Loucy (cell line): Measurements from ENCODE around the gene DAB2.

Source experiments
- H2AFZ ChIP-seq: fragments of 200-600 bp; sonication (generic); 2 replicates; pipeline ENCODE4 v1.6.0; 2016; ENCODE audit warnings: antibody characterized with exemption, mild to moderate bottlenecking, low read length, moderate library complexity
- H3F3A ChIP-seq: fragments of 200-600 bp; 2 replicates; pipeline ENCODE4 v1.6.0; 2016; ENCODE audit warnings: antibody characterized with exemption, low read depth, mild to moderate bottlenecking
- H3K27me3 ChIP-seq: fragments of 200-600 bp; sonication (generic); 2 replicates; pipeline ENCODE4 v1.6.1; 2014; ENCODE audit warnings: low read length, mild to moderate bottlenecking; ENCODE audit not compliant: insufficient read depth, poor library complexity, severe bottlenecking
- H3K36me3 ChIP-seq: fragments of 200-600 bp; sonication (generic); 2 replicates; pipeline ENCODE4 v1.6.1; 2016; ENCODE audit warnings: low read length; ENCODE audit not compliant: insufficient read depth
- H3K4me1 ChIP-seq: fragments of 200-600 bp; sonication (generic); 2 replicates; pipeline ENCODE4 v1.5.1; 2014; ENCODE audit warnings: low read length, mild to moderate bottlenecking; ENCODE audit not compliant: insufficient read depth, poor library complexity, severe bottlenecking
- H3K4me2 ChIP-seq: fragments of 200-600 bp; sonication (generic); 2 replicates; pipeline ENCODE4 v1.6.0; 2014; ENCODE audit warnings: antibody characterized with exemption, low read length, low read depth, mild to moderate bottlenecking; ENCODE audit not compliant: poor library complexity, severe bottlenecking
- H3K4me3 ChIP-seq: fragments of 200-600 bp; sonication (generic); 2 replicates; pipeline ENCODE4 v1.5.1; 2014; ENCODE audit warnings: low read length, mild to moderate bottlenecking, mixed read lengths; ENCODE audit not compliant: poor library complexity, severe bottlenecking
- H3K79me2 ChIP-seq: fragments of 200-600 bp; sonication (generic); 2 replicates; pipeline ENCODE4 v1.6.1; 2014; ENCODE audit warnings: low read length; ENCODE audit not compliant: insufficient read depth
- H3K9ac ChIP-seq: fragments of 200-600 bp; sonication (generic); 2 replicates; pipeline ENCODE4 v1.6.0; 2014; ENCODE audit warnings: mild to moderate bottlenecking, low read depth, low read length, moderate library complexity; ENCODE audit not compliant: poor library complexity, severe bottlenecking
- H3K9me2 ChIP-seq: fragments of 200-600 bp; sonication (generic); replicated peaks from 2 replicates; pipeline ENCODE4 v1.6.1; 2016; ENCODE audit warnings: low read depth, low read length, mixed read lengths
- H3K9me3 ChIP-seq: fragments of 200-600 bp; sonication (generic); 2 replicates; pipeline ENCODE4 v1.6.1; 2014; ENCODE audit warnings: mild to moderate bottlenecking, antibody characterized with exemption, low read length, low read depth; ENCODE audit not compliant: insufficient read depth
- H4K20me1 ChIP-seq: fragments of 200-600 bp; sonication (generic); 2 replicates; pipeline ENCODE4 v1.6.0; 2014; ENCODE audit warnings: antibody characterized with exemption, low read length, mild to moderate bottlenecking; ENCODE audit not compliant: insufficient read depth, poor library complexity, severe bottlenecking
- CTCF ChIP-seq: fragments of 200-600 bp; sonication (generic); conservative IDR thresholded peaks from 2 replicates; pipeline ENCODE4 v1.5.1; 2014; ENCODE audit warnings: mild to moderate bottlenecking, antibody characterized with exemption, low read length
- EZH2phosphoT487 ChIP-seq: fragments of 200-600 bp; IDR thresholded peaks from 2 replicates; pipeline ENCODE4 v1.6.1; 2018; ENCODE audit warnings: antibody characterized with exemption, mild to moderate bottlenecking, moderate library complexity, borderline replicate concordance

The DAB2 gene

GRCh38 chr5:39422728-39423285 is 2.0 kb downstream of the DAB2 start:
- no peak overlapping the region for H3K4me3 ChIP-seq
- H3K79me2 ChIP-seq = no peaks in the 10 kb centered on the region
- TF ChIP-seq CTCF (no peak), EZH2phosphoT487 (no peak)
- peaks cover 16% of the 10 kb centered on the region for H3K27me3 ChIP-seq
- no peaks in the 10 kb centered on the region for H3K9me2 ChIP-seq
- no peak overlapping the region for H3K9ac ChIP-seq
- no peak overlapping the region for H3K4me2 ChIP-seq
- H2AFZ ChIP-seq = no peak overlapping the region
- H3K9me3 ChIP-seq = no peaks in the 10 kb centered on the region
- H3K4me1 ChIP-seq = peaks cover 9% of the 10 kb centered on the region
- H3K36me3 ChIP-seq = no peaks in the 10 kb centered on the region
- no peaks in the 10 kb centered on the region for H4K20me1 ChIP-seq
- H3F3A ChIP-seq = no peaks in the 10 kb centered on the region

GRCh38 chr5:39422036-39422606 is 2.7 kb downstream of the DAB2 start:
- no peaks in the 10 kb centered on the region for H3K36me3 ChIP-seq
- peaks cover 16% of the 10 kb centered on the region for H3K27me3 ChIP-seq
- H3K4me1 ChIP-seq = peaks cover 9% of the 10 kb centered on the region
- H3K4me2 ChIP-seq = no peak overlapping the region
- TF ChIP-seq CTCF (no peak), EZH2phosphoT487 (no peak)
- H3K9me2 ChIP-seq = no peaks in the 10 kb centered on the region
- H2AFZ ChIP-seq = no peak overlapping the region
- H3K4me3 ChIP-seq = no peak overlapping the region
- H3K9ac ChIP-seq = no peak overlapping the region
- no peaks in the 10 kb centered on the region for H3K9me3 ChIP-seq
- no peaks in the 10 kb centered on the region for H3F3A ChIP-seq
- no peaks in the 10 kb centered on the region for H3K79me2 ChIP-seq
- H4K20me1 ChIP-seq = no peaks in the 10 kb centered on the region

- TF ChIP-seq CTCF (no peak), EZH2phosphoT487 (no peak)
- no peaks in the 10 kb centered on the region for H3K9me2 ChIP-seq
- no peak overlapping the region for H3K4me2 ChIP-seq
- H3K36me3 ChIP-seq = no peaks in the 10 kb centered on the region
- H3K79me2 ChIP-seq = no peaks in the 10 kb centered on the region
- no peak overlapping the region for H3K9ac ChIP-seq
- H2AFZ ChIP-seq = no peak overlapping the region
- no peak overlapping the region for H3K4me3 ChIP-seq
- no peaks in the 10 kb centered on the region for H3K9me3 ChIP-seq
- peaks cover 5% of the 10 kb centered on the region for H3K27me3 ChIP-seq
- H3F3A ChIP-seq = no peaks in the 10 kb centered on the region
- H4K20me1 ChIP-seq = no peaks in the 10 kb centered on the region
- peaks cover 6% of the 10 kb centered on the region for H3K4me1 ChIP-seq
Observed at GRCh38 chr5:39420482-39421145, 4.2 kb downstream of the DAB2 start.
